ENCODE data around the gene ADORA2A.

The ADORA2A gene

GRCh38 chr22:24429411-24430365, 2.3 kb downstream of the ADORA2A start:
- Histone ChIP-seq H3K27me3 (ENCODE audit: insufficient read depth, poor library complexity, severe bottlenecking) (no peaks in the 10 kb centered on the region), H3K27ac (replicated peaks) (peak overlapping the region; percentile 74), H3K4me3 (replicated peaks; ENCODE audit: insufficient read depth, low read length) (no peak overlapping the region)
- no peak for TF ChIP-seq SPI1 (IDR thresholded peaks at IDR 0.05; ENCODE audit: borderline replicate concordance, low read depth)
- DNase-seq (ENCODE audit: low read depth in 1 of 2, low spot score in 1 of 2): peak; percentile 54 to 75

- Histone ChIP-seq H3K27ac (replicated peaks) (no peak overlapping the region), H3K4me3 (replicated peaks; ENCODE audit: insufficient read depth, low read length) (no peak overlapping the region), H3K27me3 (ENCODE audit: insufficient read depth, poor library complexity, severe bottlenecking) (no peaks in the 10 kb centered on the region)
- no peak for TF ChIP-seq REST (IDR thresholded peaks at IDR 0.05; ENCODE audit: insufficient replicate concordance, low read depth)
- no peak for TF ChIP-seq GABPA (IDR thresholded peaks at IDR 0.05; ENCODE audit: low read depth)
- no peak for TF ChIP-seq POLR2AphosphoS5 (IDR thresholded peaks at IDR 0.05; ENCODE audit: low read depth)
- no peak for TF ChIP-seq SPI1 (IDR thresholded peaks at IDR 0.05; ENCODE audit: borderline replicate concordance, low read depth)
- no peak for TF ChIP-seq CTCF (IDR thresholded peaks at IDR 0.05; ENCODE audit: insufficient read depth, low read length)
- DNase-seq (ENCODE audit: low read depth in 1 of 2, low spot score in 1 of 2): no peak
Measured at GRCh38 chr22:24430431-24431308, 3.3 kb downstream of the ADORA2A start.

- TF ChIP-seq GABPA (IDR thresholded peaks at IDR 0.05; ENCODE audit: low read depth) (no peak), POLR2AphosphoS5 (IDR thresholded peaks at IDR 0.05; ENCODE audit: low read depth) (no peak), REST (IDR thresholded peaks at IDR 0.05; ENCODE audit: insufficient replicate concordance, low read depth) (no peak), SPI1 (IDR thresholded peaks at IDR 0.05; ENCODE audit: borderline replicate concordance, low read depth) (no peak), CTCF (IDR thresholded peaks at IDR 0.05; ENCODE audit: insufficient read depth, low read length) (no peak)
- Histone ChIP-seq H3K27ac (replicated peaks) (no peak overlapping the region), H3K27me3 (ENCODE audit: insufficient read depth, poor library complexity, severe bottlenecking) (no peaks in the 10 kb centered on the region), H3K4me3 (replicated peaks; ENCODE audit: insufficient read depth, low read length) (no peak overlapping the region)
- no peak for DNase-seq (ENCODE audit: low read depth in 1 of 2, low spot score in 1 of 2)
Measured at GRCh38 chr22:24431309-24432034, 4.1 kb downstream of the ADORA2A start.

All from HL-60 (cell line).